GM18502 (cell line): ENCODE measurements around the gene BBS9.

Source experiments
- ATAC-seq: cut with Tn5 transposase; IDR thresholded peaks from one replicate; pipeline ENCODE4 v1.9.1; 2021; ENCODE audit warnings: mild to moderate bottlenecking; ENCODE audit not compliant: unreplicated experiment, poor library complexity

BBS9 gene

DNA sequence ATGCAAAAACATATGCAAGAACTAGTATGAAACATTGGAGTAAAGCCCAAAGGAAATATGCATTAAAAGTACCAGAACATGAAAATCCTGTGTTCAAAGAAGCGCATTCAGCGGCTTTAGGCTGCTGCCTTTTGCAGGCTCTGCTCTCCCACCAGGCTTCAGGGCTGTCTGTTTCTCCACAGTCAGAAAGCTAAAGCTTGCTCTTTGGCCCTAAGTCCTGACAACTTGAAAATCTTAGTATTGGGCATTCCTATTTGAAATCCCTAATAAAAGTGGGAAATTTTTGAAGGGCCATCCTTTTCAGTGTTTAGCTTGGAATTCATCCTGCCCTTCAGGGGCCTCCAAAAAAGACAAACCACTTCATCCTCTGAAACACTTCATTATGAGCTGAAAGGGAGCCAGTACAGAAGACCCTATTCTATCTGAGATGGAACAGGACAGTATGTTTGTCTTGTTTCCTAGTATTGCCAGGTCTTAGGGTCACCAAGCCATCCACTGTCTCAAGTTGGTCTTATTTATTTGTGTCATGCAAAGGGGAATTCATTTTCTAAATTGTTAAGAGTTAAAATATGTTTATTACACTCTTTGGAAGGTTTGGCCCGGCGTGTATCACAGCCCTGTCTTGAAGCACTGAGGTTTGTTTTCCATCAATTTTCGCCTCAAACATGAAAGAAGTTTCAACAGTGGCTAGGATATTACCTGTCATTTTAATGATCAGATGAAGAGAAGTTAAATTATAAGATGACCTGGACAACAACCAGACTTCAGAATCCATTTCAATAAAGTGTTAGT, 449.7 kb downstream of the BBS9 start:
- no peak for ATAC-seq

DNA sequence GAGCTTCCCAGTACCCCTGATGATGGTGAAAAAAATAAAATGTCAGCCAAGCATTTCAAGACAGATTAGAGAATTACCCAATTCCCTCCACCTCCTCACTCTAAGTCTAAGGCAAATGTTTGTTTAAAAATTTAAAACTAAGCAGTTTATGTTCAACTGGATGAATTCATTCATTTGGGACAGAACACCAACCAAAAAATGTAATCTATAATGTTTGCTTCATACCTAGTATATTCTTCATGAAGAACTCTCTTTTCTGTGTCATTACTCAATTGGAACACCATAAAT, 450.3 kb downstream of the BBS9 start:
- no peak for ATAC-seq

DNA sequence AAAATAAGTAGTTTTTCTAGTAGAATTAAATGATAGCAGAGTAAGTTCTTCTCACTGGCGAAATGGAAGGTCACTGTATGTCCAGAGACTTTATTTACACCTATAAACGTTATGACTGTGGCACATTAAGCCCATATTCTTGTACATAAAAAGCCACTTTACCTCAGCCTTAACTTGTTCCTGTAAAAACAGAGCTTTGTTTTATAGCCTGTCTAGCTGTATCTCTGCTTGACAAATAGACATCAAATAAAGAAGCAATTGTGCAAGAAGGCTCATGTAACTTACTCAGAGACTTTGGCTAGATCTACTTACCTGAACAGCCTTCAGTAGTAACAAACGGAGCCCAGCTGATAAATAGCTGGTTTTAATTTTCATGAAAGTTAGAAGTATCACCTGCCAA, 451.9 kb downstream of the BBS9 start:
- no peak for ATAC-seq

GRCh38 chr7:33582104-33582503, 452.7 kb downstream of the BBS9 start:
- ATAC-seq = no peak

DNA sequence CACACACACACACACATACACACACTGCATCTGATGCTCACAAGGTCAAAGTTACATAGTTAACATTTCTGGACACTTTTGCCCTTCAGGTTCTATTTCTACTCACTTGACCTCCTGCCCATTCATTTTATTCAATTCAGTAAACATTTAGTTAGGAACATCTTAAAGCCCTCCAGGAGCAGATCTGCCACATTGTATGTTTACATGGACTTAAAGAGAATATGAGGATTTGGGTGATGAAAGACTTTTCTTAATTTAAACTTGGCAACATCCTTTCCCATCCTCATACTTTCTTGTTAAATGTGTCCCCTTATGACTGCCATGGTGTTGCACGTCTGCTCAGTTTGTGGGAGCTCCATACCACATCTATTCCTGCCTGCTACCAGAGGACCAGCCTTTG, 453.2 kb downstream of the BBS9 start:
- ATAC-seq = no peak

GRCh38 chr7:33589911-33590310, 460.5 kb downstream of the BBS9 start:
- no peak for ATAC-seq

DNA sequence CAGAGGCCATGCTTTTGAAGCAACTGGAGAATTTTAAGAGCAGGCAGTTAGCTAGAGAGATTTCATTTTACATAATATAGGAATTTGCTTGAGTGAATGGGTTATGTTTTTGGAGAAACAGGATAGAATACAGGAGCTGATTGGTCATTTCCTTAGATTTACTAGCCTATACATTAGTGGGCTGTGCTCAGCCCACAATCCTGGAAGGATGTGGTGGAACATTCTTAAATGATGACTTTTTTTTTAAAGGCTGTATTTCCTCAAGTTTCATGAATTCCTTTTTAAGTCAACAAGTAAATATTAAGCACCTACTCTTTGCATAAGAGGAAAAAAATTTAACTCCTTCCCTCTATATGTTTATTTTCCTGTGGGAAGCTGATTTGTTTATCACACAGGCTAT, 461.6 kb downstream of the BBS9 start:
- no peak for ATAC-seq

GRCh38 chr7:33591490-33591889, 462.1 kb downstream of the BBS9 start:
- no peak for ATAC-seq

DNA sequence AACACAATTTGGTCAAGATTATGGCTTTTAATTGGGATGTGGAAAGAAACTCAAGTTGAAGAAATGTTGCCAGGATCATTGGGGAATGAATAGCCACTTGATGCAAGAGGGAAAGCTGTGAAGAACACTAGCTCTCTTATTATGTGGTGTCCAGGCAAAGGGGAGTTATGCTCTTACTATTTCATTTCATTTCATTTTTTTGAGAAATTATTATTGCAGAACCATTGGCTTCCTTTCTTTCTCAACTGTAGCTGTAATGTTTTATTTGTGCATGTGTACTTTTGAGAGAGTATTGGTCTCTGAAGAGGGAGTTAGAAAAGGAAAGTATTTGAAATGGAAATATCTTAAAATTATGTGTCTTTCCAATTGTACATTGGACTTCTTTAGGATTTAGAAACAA, 463.4 kb downstream of the BBS9 start:
- ATAC-seq = no peak

DNA sequence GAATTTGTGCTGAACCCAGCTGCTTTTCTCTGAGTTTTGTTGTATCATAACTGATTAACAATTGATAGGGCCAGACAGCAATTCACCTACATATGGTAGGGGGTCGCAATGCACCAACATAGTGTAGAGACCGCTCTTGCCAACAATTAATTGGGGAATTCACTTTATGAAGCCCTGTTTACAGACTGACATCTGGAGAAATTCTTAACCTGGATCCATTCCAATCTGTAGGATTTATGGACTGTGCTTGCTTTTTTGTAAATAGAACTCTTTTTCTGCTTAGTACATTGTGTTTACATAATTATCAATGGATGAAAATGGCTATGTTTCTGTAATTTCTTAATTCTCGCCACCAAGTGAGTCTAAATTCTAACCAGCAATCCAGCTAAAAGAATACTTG, 464.2 kb downstream of the BBS9 start:
- no peak for ATAC-seq

- no peak for ATAC-seq
Measured at GRCh38 chr7:33596686-33597085, 467.3 kb downstream of the BBS9 start.

- no peak for ATAC-seq
Measured at GRCh38 chr7:33597181-33597580, 467.8 kb downstream of the BBS9 start.

DNA sequence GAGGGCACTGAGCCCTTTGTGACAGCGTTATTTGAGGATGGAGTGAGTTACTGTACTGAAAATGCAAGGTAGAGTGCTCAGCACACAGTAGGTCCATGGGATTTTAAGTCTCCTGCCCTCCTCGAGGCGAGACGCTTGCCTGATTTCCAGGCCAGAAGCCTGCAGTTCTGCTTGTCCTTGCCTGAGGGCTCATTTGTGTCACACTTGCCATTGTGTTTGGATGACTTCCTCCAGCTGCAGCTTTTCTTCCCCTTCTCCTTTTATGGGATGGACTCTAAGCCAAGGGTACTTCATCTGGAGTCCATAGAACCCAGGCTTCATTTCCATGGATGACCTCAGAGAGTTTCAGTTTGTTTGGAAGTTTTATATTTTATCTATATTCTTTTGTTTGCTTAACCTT, 471.7 kb downstream of the BBS9 start:
- ATAC-seq = no peak

DNA sequence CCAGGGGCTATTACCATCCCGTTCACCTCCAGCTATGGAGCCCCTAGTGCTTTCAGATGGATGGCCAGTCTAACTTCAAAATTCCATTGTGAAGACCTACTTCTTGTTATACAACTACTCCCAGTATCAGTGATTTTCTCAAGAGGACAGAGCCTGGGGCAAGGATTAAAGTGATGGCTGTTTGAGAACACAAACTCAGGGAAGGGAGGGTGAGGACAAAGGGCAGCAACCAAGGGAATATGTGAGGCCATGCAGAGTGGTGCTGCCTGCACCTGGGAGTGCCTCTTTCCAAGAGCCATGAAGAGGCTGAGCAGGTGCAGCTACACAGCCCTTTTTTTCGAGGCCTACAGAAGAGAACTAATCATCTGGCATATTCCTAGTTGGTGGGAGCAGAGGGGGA, 472.5 kb downstream of the BBS9 start:
- no peak for ATAC-seq

- no peak for ATAC-seq
Measured at GRCh38 chr7:33604056-33604455, 474.7 kb downstream of the BBS9 start.

DNA sequence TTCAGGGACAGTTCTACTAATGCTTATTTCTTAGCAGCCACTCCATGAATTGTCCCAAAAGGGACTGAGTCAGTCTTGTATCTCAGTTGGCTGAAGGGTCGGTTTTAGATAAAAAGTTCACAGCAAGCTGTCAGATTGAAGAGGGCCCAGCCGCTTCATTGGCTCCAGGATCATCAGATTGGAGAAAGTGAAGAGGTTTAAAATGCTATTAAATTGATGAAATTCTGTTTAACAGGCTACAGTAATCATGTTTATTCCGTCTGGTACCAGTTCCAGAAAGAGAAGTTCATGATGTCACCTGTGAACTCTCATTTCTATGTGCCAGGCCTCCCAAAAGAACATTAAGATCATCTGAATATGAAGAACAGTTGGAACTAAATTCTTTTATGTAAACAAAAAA, 481.6 kb downstream of the BBS9 start:
- no peak for ATAC-seq

DNA sequence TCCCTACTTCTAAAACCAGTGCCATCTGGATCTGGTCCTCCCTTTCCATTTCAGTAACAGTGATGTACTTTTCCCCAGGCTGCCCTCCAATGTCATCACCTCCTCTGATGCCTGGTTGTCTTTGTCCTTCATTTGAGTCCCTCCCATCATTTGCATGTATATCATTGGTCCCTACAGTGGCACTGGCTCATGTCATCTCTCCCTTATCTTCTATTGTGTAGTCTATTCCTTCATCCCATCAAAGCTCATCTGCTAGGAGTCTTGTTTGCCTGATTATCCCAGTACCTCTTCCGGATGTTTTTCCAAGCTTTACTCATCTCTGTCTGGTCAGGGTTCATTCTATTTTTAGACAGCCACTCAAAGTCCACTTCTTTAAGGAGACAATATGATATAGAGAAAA, 483.1 kb downstream of the BBS9 start:
- ATAC-seq = no peak

DNA sequence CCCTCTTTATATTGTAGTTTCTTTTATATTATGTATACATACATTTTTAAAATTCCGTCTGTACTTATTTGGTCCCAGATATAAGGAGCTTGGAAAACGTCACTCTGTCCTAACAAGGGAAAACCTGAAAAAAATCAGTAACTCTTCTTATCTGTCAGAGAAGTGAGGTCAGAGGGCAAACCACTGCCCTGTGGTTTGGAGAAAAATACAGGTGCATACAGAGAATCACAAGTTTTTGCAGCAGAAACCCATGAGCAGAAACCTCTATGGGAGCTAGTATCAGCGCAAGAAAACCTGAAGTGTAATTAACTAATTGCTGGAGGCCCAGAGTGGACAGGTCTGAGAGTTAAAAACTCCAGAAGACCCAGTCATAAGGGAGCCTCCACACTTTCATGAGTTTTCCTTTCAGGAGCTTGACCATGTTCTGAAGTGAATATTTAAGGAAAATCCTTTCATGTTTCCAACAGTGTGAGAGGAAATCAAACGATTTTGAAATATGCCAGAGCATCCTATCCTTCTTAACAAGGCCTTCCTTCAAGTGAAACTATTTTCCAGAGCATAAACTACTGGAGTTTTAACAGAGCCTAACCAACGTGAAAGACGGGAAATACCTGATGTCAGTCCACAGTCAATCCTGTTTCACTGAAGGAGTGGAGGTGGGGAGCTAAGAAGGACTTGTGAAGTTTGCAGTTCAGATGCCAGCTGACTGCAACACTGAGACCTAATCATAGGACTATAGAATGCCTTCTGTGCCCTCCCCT, 485.2 kb downstream of the BBS9 start:
- ATAC-seq = no peak

DNA sequence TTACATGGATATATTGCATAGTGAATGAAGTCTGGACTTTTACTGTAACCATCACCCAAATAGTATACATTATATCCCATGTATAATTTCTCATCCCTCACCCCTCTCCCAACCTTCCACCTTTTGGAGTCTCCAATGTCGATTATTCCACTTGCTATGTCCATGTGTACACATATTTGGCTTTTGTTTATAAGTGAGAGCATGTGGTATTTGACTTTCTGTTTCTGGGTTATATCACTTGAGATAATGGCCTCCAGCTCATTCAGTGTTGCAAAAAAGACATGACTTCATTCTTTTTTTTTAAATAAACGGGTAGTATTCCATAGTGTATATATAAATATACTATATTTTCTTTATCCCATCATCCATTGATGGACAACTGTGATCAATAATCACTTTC, 487.4 kb downstream of the BBS9 start:
- no peak for ATAC-seq

GRCh38 chr7:33619264-33619663, 489.9 kb downstream of the BBS9 start:
- ATAC-seq = no peak

- ATAC-seq = no peak
Measured at GRCh38 chr7:33623267-33623666, 493.9 kb downstream of the BBS9 start.

GRCh38 chr7:33624215-33624614, 494.9 kb downstream of the BBS9 start:
- no peak for ATAC-seq
